B cell (primary cell): ENCODE results near the gene PTPRE. TPM values are rescaled to one million over a fixed set of nuclear protein-coding genes. Genes with fewer than 3 reads are reported as not detected.

Source experiments
- ATAC-seq: fragments of 200-7000 bp; cut with Tn5 transposase; one replicate; pipeline ENCODE4 v1.10.0; 2021; ENCODE audit warnings: low read depth, mild to moderate bottlenecking, moderate number of reproducible peaks, moderate library complexity
- CTCF ChIA-PET: fragments of 350-600 bp; sonication (Branson Sonifier 250); formaldehyde crosslinking; loops from one replicate; lab custom pipeline; 2021; ENCODE audit warnings: antibody characterized with exemption, inconsistent platforms; lab: Charles Lee
- POLR2A ChIA-PET: fragments of 350-600 bp; sonication (Branson Sonifier 250); formaldehyde crosslinking; loops from one replicate; lab custom pipeline; 2021; ENCODE audit warnings: antibody characterized with exemption; lab: Charles Lee
- DNase-seq: peaks from one replicate; pipeline ENCODE4 v3.0.0; 2013
- H2AFZ ChIP-seq: 2 replicates; pipeline ENCODE4 v1.6.1; 2012; ENCODE audit warnings: mild to moderate bottlenecking, low read depth, low read length; ENCODE audit not compliant: insufficient read depth, poor library complexity, severe bottlenecking
- H3K27ac ChIP-seq, 2 donors: 1 replicate in 1 of 2; 2 replicates in 1 of 2; pipeline ENCODE4 v1.5.1; 2012 to 2013; ENCODE audit warnings: low read length in 2 of 2, mild to moderate bottlenecking in 2 of 2, moderate library complexity in 1 of 2
- H3K27me3 ChIP-seq, 4 experiments: fragments of 200-600 bp in 1 of 4; sonication (generic) in 1 of 4; replicated peaks in 1 of 4; 1 replicate in 2 of 4; 2 replicates in 2 of 4; pipeline versions ENCODE4 v1.6.1 to v1.7.0; 2013 to 2016; ENCODE audit warnings: low read length in 3 of 4, mild to moderate bottlenecking in 2 of 4, mixed read lengths in 1 of 4, moderate library complexity in 1 of 4; ENCODE audit not compliant: insufficient read depth in 4 of 4, control insufficient read depth in 3 of 4; ENCODE audit errors: control extremely low read depth in 1 of 4
- H3K36me3 ChIP-seq, 2 experiments: replicated peaks in 1 of 2; 1 replicate in 1 of 2; 2 replicates in 1 of 2; pipeline versions ENCODE4 v1.6.1 to v1.7.1; 2013; ENCODE audit warnings: low read length in 1 of 2; ENCODE audit not compliant: insufficient read depth in 2 of 2, control insufficient read depth in 1 of 2; ENCODE audit errors: control extremely low read depth in 1 of 2, extremely low read depth in 1 of 2
- H3K4me1 ChIP-seq, 2 donors: fragments of 200-600 bp in 1 of 2; sonication (generic) in 1 of 2; 1 replicate in 1 of 2; 2 replicates in 1 of 2; pipeline versions ENCODE4 v1.5.1 to v1.6.1; 2013 to 2017; ENCODE audit warnings: low read length in 2 of 2; ENCODE audit not compliant: control insufficient read depth in 2 of 2, insufficient read depth in 2 of 2
- H3K4me2 ChIP-seq: replicated peaks from 2 replicates; pipeline ENCODE3; 2012; ENCODE audit warnings: mild to moderate bottlenecking, low read depth, low read length; ENCODE audit not compliant: poor library complexity, severe bottlenecking
- H3K4me3 ChIP-seq, 5 experiments: fragments of 200-600 bp in 1 of 5; sonication (generic) in 1 of 5; 1 replicate in 3 of 5; 2 replicates in 2 of 5; pipeline versions ENCODE4 v1.5.1 to v1.7.0; 2011 to 2016; ENCODE audit warnings: low read length in 4 of 5, mild to moderate bottlenecking in 4 of 5, low read depth in 2 of 5, control low read depth in 1 of 5, moderate library complexity in 1 of 5; ENCODE audit not compliant: insufficient read depth in 1 of 5; ENCODE audit errors: control extremely low read depth in 1 of 5, extremely low read depth in 1 of 5
- H3K79me2 ChIP-seq: fragments of 200-600 bp; sonication (generic); one replicate; pipeline ENCODE4 v1.6.0; 2016; ENCODE audit warnings: low read length; ENCODE audit not compliant: control insufficient read depth, insufficient read depth
- H3K9ac ChIP-seq: fragments of 200-600 bp; sonication (generic); 2 replicates; pipeline ENCODE4 v1.6.1; 2017; ENCODE audit warnings: mild to moderate bottlenecking, low read length, moderate library complexity
- H3K9me3 ChIP-seq, 3 donors: one replicate each; pipeline versions ENCODE4 v1.6.1 to v1.7.1; 2013; ENCODE audit warnings: low read length in 2 of 3; ENCODE audit not compliant: control insufficient read depth in 2 of 3, insufficient read depth in 1 of 3; ENCODE audit errors: control extremely low read depth in 1 of 3
- H4K20me1 ChIP-seq: 2 replicates; pipeline ENCODE4 v1.6.0; 2012; ENCODE audit warnings: mild to moderate bottlenecking, low read length; ENCODE audit not compliant: insufficient read depth, control insufficient read depth, poor library complexity, severe bottlenecking
- H3K27ac Mint-ChIP-seq: one replicate; pipeline ENCODE4 v1.8.0; 2021; ENCODE audit warnings: mixed read lengths
- H3K27me3 Mint-ChIP-seq: one replicate; pipeline ENCODE4 v1.8.0; 2021; ENCODE audit warnings: mixed read lengths
- H3K4me1 Mint-ChIP-seq: one replicate; pipeline ENCODE4 v1.8.0; 2021; ENCODE audit warnings: mixed read lengths
- H3K4me3 Mint-ChIP-seq: one replicate; pipeline ENCODE4 v1.8.0; 2021; ENCODE audit warnings: mixed read lengths
- H3K9me3 Mint-ChIP-seq: one replicate; pipeline ENCODE4 v1.8.0; 2022; ENCODE audit warnings: mixed read lengths; ENCODE audit not compliant: insufficient read depth
- CTCF ChIP-seq: fragments of 200-600 bp; IDR thresholded peaks from one replicate; pipeline ENCODE4 v1.8.0; 2022; ENCODE audit warnings: antibody characterized with exemption, mild to moderate bottlenecking
- EZH2 ChIP-seq: IDR thresholded peaks from 2 replicates; pipeline ENCODE4 v1.6.1; 2012; ENCODE audit warnings: borderline replicate concordance, low read depth, mild to moderate bottlenecking, moderate library complexity, low read length; ENCODE audit not compliant: insufficient read depth, poor library complexity, severe bottlenecking
- WGBS: methylation state at CpG from one replicate; pipeline ENCODE4 v1.1.5; 2013; ENCODE audit warnings: missing lambda C conversion rate; ENCODE audit not compliant: insufficient coverage; 5-methylcytosine and 5-hydroxymethylcytosine counted together
- intact Hi-C: fragments of 100-400 bp; cut with micrococcal nuclease; formaldehyde crosslinking; loops from one replicate; pipeline ENCODE4 v1.10.0; 2022
- polyA plus RNA-seq: library from polyadenylated mRNA; depleted of rRNA; stranded (reverse); fragments of >200 nt; gene quantifications from 2 replicates; pipeline ENCODE4 v1.2.3, GENCODE V29; 2012
- total RNA-seq, 2 donors: library from RNA; stranded (reverse); fragments of 120-200 nt in 1 of 2; gene quantifications; 1 replicate in 1 of 2; 2 replicates in 1 of 2; pipeline versions ENCODE4 v1.2.3 to v1.2.4, GENCODE V29; 2013 to 2022

The PTPRE gene
- total and polyA plus RNA-seq, 2 donors (not counting 1 experiment from before 2014, with no cell fraction given): 6.6 to 32.7 TPM

GRCh38 chr10:128080641-128081040, 173.7 kb downstream of the PTPRE start:
- no peaks in the 10 kb centered on the region for H3K27me3 Mint-ChIP-seq
- H3K27ac Mint-ChIP-seq: no peak overlapping the region
- H3K79me2 ChIP-seq: no peaks in the 10 kb centered on the region
- H4K20me1 ChIP-seq: no peaks in the 10 kb centered on the region
- H3K36me3 ChIP-seq: peaks cover 1 to 36% of the 10 kb centered on the region in 2 experiments
- no peak for ATAC-seq
- H2AFZ ChIP-seq: no peak overlapping the region
- no peak overlapping the region for H3K9ac ChIP-seq
- no peak overlapping the region for H3K4me2 ChIP-seq
- H3K4me1 ChIP-seq: no peaks in the 10 kb centered on the region
- 98% methylated on average over 5 of the region's 8 CpGs for whole genome bisulfite sequencing
- no peaks in the 10 kb centered on the region for H3K27me3 ChIP-seq
- POLR2A ChIA-PET: interaction anchor here (1.1 kb wide), 1 partner anchor 33 kb away, joined by 3 read pairs; no protein-coding TSS in a partner anchor
- DNase-seq: no peak
- no peak overlapping the region for H3K27ac ChIP-seq
- intact Hi-C loops: no loop called here
- CTCF ChIA-PET: interaction anchor here (0.7 to 3.0 kb wide), 7 partner anchors 11 to 174 kb away, joined by 3 to 11 read pairs (median 4); partner anchors contain the start of gene PTPRE
- no peak overlapping the region for H3K4me3 Mint-ChIP-seq
- H3K4me1 Mint-ChIP-seq: no peaks in the 10 kb centered on the region
- H3K4me3 ChIP-seq: no peak overlapping the region
- TF ChIP-seq EZH2 (no peak), CTCF (no peak)
- H3K9me3 ChIP-seq: no peaks in the 10 kb centered on the region
- no peaks in the 10 kb centered on the region for H3K9me3 Mint-ChIP-seq

- WGBS: 100% methylated on average over 1 of the region's 4 CpGs
- POLR2A ChIA-PET: no interaction called here
- CTCF ChIA-PET: interaction anchor here (1.0 to 3.0 kb wide), 5 partner anchors 12 to 175 kb away, joined by 3 to 11 read pairs (median 4); partner anchors contain the start of gene PTPRE
These were observed 174.3 kb downstream of the PTPRE start for GRCh38 chr10:128081222-128081621.

More at GRCh38 chr10:128081222-128081621, 174.3 kb downstream of the PTPRE start:
- intact Hi-C loops: no loop called here
- Histone ChIP-seq H3K4me2 (no peak overlapping the region), H3K36me3 (peaks cover 1 to 34% of the 10 kb centered on the region in 2 experiments), H2AFZ (no peak overlapping the region), H3K27ac (no peak overlapping the region), H3K4me1 (no peaks in the 10 kb centered on the region), H3K4me3 (no peak overlapping the region), H4K20me1 (no peaks in the 10 kb centered on the region), H3K9me3 (no peaks in the 10 kb centered on the region), H3K79me2 (no peaks in the 10 kb centered on the region), H3K9ac (no peak overlapping the region), H3K27me3 (no peaks in the 10 kb centered on the region)
- DNase-seq (no peak), ATAC-seq (no peak)
- Mint-ChIP-seq H3K9me3 (no peaks in the 10 kb centered on the region), H3K27ac (no peak overlapping the region), H3K27me3 (no peaks in the 10 kb centered on the region), H3K4me1 (no peaks in the 10 kb centered on the region), H3K4me3 (no peak overlapping the region)
- TF ChIP-seq CTCF: no peak
- TF ChIP-seq EZH2: no peak
